Fibroblast of lung (primary cell): ENCODE results near the gene FOXL3.

Experiments used
- CTCF ChIP-seq, 2 donors: IDR thresholded peaks in 1 of 2; conservative IDR thresholded peaks in 1 of 2; 1 replicate in 1 of 2; 2 replicates in 1 of 2; pipeline ENCODE4 v1.5.1; 2011 to 2012; ENCODE audit warnings: low read length in 2 of 2, control low read depth in 1 of 2, inconsistent platforms in 1 of 2, low read depth in 1 of 2, mild to moderate bottlenecking in 1 of 2
- EZH2 ChIP-seq: IDR thresholded peaks from 2 replicates; pipeline ENCODE4 v1.5.1; 2012; ENCODE audit warnings: low read length, control low read depth, mild to moderate bottlenecking; ENCODE audit errors: missing control alignments

- TF ChIP-seq CTCF (conservative IDR thresholded peaks at IDR 0.05 in 1 of 2, IDR thresholded peaks at IDR 0.05 in 1 of 2; ENCODE audit: low read depth in 1 of 2, low read length in 2 of 2) = no peak
- TF ChIP-seq EZH2 = no peak
Measured at GRCh38 chr7:297611-298374, 7.8 kb downstream of the FOXL3 start.
